Loucy (cell line): ENCODE results near the gene ZNF674.
"Not testable (repeated sequence)": the region's sequence is repeated elsewhere in the genome, so short reads cannot be mapped to it uniquely, and the experiment has no call there.

ENCODE experiments used
- H2AFZ ChIP-seq: fragments of 200-600 bp; sonication (generic); 2 replicates; pipeline ENCODE4 v1.6.0; 2016; ENCODE audit warnings: antibody characterized with exemption, mild to moderate bottlenecking, low read length, moderate library complexity
- H3F3A ChIP-seq: fragments of 200-600 bp; 2 replicates; pipeline ENCODE4 v1.6.0; 2016; ENCODE audit warnings: antibody characterized with exemption, low read depth, mild to moderate bottlenecking
- H3K27me3 ChIP-seq: fragments of 200-600 bp; sonication (generic); 2 replicates; pipeline ENCODE4 v1.6.1; 2014; ENCODE audit warnings: low read length, mild to moderate bottlenecking; ENCODE audit not compliant: insufficient read depth, poor library complexity, severe bottlenecking
- H3K36me3 ChIP-seq: fragments of 200-600 bp; sonication (generic); 2 replicates; pipeline ENCODE4 v1.6.1; 2016; ENCODE audit warnings: low read length; ENCODE audit not compliant: insufficient read depth
- H3K4me1 ChIP-seq: fragments of 200-600 bp; sonication (generic); 2 replicates; pipeline ENCODE4 v1.5.1; 2014; ENCODE audit warnings: low read length, mild to moderate bottlenecking; ENCODE audit not compliant: insufficient read depth, poor library complexity, severe bottlenecking
- H3K4me2 ChIP-seq: fragments of 200-600 bp; sonication (generic); 2 replicates; pipeline ENCODE4 v1.6.0; 2014; ENCODE audit warnings: antibody characterized with exemption, low read length, low read depth, mild to moderate bottlenecking; ENCODE audit not compliant: poor library complexity, severe bottlenecking
- H3K4me3 ChIP-seq: fragments of 200-600 bp; sonication (generic); 2 replicates; pipeline ENCODE4 v1.5.1; 2014; ENCODE audit warnings: low read length, mild to moderate bottlenecking, mixed read lengths; ENCODE audit not compliant: poor library complexity, severe bottlenecking
- H3K79me2 ChIP-seq: fragments of 200-600 bp; sonication (generic); 2 replicates; pipeline ENCODE4 v1.6.1; 2014; ENCODE audit warnings: low read length; ENCODE audit not compliant: insufficient read depth
- H3K9ac ChIP-seq: fragments of 200-600 bp; sonication (generic); 2 replicates; pipeline ENCODE4 v1.6.0; 2014; ENCODE audit warnings: mild to moderate bottlenecking, low read depth, low read length, moderate library complexity; ENCODE audit not compliant: poor library complexity, severe bottlenecking
- H3K9me2 ChIP-seq: fragments of 200-600 bp; sonication (generic); replicated peaks from 2 replicates; pipeline ENCODE4 v1.6.1; 2016; ENCODE audit warnings: low read depth, low read length, mixed read lengths
- H3K9me3 ChIP-seq: fragments of 200-600 bp; sonication (generic); 2 replicates; pipeline ENCODE4 v1.6.1; 2014; ENCODE audit warnings: mild to moderate bottlenecking, antibody characterized with exemption, low read length, low read depth; ENCODE audit not compliant: insufficient read depth
- H4K20me1 ChIP-seq: fragments of 200-600 bp; sonication (generic); 2 replicates; pipeline ENCODE4 v1.6.0; 2014; ENCODE audit warnings: antibody characterized with exemption, low read length, mild to moderate bottlenecking; ENCODE audit not compliant: insufficient read depth, poor library complexity, severe bottlenecking
- EZH2phosphoT487 ChIP-seq: fragments of 200-600 bp; IDR thresholded peaks from 2 replicates; pipeline ENCODE4 v1.6.1; 2018; ENCODE audit warnings: antibody characterized with exemption, mild to moderate bottlenecking, moderate library complexity, borderline replicate concordance
- TF ChIP-seq, protein P1 (sequence below): fragments of 200-600 bp; sonication (generic); conservative IDR thresholded peaks from 2 replicates; pipeline ENCODE4 v1.5.1; 2014; ENCODE audit warnings: mild to moderate bottlenecking, antibody characterized with exemption, low read length

Gene ZNF674

DNA sequence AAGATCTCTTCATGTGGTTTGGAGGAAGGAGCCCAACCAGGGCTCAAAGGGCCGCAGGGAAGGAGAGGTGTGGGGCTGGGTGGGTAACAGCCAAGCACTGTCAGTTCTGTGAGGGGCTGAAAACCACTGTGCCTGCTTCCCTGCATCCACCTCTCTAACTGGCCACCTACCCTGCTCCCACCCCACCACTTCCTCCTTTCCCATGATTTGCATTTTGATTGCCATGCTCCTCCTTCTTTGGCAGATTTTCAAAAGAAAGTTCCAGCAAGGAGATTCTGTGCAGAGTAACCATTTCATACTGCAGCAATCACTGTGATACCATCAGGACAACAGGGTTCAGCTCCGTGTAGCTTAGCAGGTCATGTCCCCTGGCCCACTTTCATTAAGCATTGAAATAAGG lies 1.8 kb downstream of the ZNF674 start:
- Histone ChIP-seq H3K4me3 (no peak overlapping the region), H3K9me3 (no peaks in the 10 kb centered on the region), H3K27me3 (no peaks in the 10 kb centered on the region), H3K4me1 (peaks cover 20% of the 10 kb centered on the region), H3F3A (no peaks in the 10 kb centered on the region), H3K36me3 (no peaks in the 10 kb centered on the region), H4K20me1 (peaks cover 14% of the 10 kb centered on the region), H3K9ac (no peak overlapping the region), H3K4me2 (peak overlapping the region; percentile 78), H2AFZ (no peak overlapping the region), H3K79me2 (peaks cover 43% of the 10 kb centered on the region), H3K9me2 (no peaks in the 10 kb centered on the region)
- no peak for TF ChIP-seq EZH2phosphoT487
- TF ChIP-seq, protein P1, sequence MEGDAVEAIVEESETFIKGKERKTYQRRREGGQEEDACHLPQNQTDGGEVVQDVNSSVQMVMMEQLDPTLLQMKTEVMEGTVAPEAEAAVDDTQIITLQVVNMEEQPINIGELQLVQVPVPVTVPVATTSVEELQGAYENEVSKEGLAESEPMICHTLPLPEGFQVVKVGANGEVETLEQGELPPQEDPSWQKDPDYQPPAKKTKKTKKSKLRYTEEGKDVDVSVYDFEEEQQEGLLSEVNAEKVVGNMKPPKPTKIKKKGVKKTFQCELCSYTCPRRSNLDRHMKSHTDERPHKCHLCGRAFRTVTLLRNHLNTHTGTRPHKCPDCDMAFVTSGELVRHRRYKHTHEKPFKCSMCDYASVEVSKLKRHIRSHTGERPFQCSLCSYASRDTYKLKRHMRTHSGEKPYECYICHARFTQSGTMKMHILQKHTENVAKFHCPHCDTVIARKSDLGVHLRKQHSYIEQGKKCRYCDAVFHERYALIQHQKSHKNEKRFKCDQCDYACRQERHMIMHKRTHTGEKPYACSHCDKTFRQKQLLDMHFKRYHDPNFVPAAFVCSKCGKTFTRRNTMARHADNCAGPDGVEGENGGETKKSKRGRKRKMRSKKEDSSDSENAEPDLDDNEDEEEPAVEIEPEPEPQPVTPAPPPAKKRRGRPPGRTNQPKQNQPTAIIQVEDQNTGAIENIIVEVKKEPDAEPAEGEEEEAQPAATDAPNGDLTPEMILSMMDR, result no peak

DNA sequence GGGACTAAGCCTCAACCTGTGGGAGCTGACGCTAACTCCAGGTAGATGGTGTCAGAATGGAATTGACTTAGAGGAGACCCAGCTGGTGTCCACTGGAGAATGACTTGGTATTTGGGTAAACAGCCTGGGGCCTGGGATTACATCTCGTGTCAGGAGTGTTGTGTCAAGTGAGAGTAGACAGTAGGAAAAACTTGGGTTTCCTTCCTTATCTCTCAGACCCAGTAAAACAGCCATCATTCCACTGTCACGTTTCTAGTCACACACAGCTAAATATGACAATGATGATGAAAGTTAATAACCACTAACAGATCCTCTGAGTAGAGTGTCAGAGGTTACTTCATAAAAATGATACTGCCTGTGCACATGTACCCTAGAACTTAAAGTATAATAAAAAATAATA lies 13.8 kb downstream of the ZNF674 start:
- Histone ChIP-seq H3K27me3 (no peaks in the 10 kb centered on the region), H3K4me3 (no peak overlapping the region), H2AFZ (no peak overlapping the region), H3F3A (no peaks in the 10 kb centered on the region), H4K20me1 (no peaks in the 10 kb centered on the region), H3K4me2 (no peak overlapping the region), H3K36me3 (no peaks in the 10 kb centered on the region), H3K9ac (no peak overlapping the region), H3K4me1 (no peaks in the 10 kb centered on the region), H3K79me2 (no peaks in the 10 kb centered on the region), H3K9me2 (no peaks in the 10 kb centered on the region), H3K9me3 (no peaks in the 10 kb centered on the region)
- TF ChIP-seq EZH2phosphoT487, result no peak
- TF ChIP-seq, protein P1, result no peak

DNA sequence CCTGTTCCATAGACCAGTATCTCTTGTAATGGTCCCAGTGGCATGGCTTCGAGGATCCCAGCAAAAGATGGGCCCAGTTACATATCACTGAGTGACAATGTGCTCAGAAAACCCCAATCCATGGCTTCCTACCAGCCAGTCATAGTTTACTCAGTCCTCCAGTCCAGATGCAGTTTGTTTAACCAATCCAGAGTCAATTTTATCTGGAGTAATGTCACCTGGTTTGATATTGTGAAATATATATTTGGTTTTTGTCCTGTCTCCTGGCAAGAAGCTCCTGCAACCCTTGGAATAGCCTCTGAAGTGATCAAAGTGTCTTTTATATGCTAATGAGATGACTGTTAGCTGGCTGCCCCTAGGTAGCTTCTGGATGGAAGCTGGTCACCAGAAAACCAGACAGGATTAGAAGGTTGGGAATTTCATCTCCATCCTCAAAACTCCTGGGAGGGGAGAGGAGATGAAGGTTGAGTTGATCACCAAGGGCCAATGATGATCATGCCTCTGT lies 14.8 kb downstream of the ZNF674 start:
- not testable (repeated sequence) for H3K79me2 ChIP-seq, H2AFZ ChIP-seq, H3F3A ChIP-seq, H3K4me3 ChIP-seq, H3K4me2 ChIP-seq, H3K27me3 ChIP-seq, H3K9me2 ChIP-seq, H3K4me1 ChIP-seq, H3K9me3 ChIP-seq, H4K20me1 ChIP-seq, H3K9ac ChIP-seq, H3K36me3 ChIP-seq

DNA sequence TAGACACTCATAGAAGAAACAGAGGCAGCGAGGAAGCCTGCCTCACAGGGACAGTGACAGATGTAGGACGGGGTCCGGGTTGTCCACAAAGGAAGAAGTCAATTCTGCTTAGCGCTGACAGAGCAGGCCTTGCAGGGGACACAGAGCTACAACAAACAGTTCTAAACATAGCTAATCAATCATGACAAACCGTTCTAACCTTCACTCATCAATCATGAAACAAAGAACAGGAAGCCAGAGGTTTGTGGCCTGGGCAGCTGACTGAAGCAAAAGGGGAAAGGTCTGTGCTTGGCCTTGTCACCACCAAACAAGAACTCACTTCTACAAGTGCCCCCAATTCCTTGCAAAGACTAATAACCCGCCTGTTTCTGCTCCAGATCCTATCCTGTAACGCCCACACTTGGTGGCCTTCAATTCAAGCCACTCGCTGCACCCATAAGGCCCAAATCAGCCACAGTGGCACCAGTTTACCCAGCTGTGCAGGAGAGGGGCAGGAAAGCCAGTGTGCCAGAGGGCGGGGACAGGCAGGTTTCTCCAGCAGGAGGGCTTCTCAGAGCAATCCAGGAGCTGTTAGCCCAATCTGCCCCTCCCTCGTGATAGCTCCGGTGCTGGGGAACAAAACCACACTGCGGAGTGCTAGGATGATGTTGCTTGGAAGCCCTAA lies 15.3 kb downstream of the ZNF674 start:
- H3K4me1 ChIP-seq, H4K20me1 ChIP-seq: not testable (repeated sequence)

DNA sequence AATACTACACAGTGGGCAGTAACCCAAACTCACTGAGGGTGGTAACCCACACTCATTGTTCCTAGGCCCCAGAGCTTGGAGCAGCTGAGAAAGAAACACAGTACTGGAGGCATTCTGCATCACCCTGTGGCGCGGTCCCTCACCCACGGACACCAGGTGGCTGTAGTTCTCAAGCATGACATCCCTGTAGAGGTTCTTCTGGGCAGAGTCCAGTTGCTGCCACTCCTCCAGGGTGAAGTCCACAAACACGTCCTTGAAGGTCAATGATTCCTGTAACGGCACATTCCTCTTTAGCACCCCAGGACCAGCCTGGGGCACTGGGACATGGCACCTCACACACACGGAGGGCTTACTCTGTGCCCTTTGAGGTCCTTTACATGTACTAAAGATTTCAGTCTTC lies 16.6 kb downstream of the ZNF674 start:
- not testable (repeated sequence) for H3K9me3 ChIP-seq, H2AFZ ChIP-seq

More for the DNA sequence above, 15.3 kb downstream of the ZNF674 start:
- H2AFZ ChIP-seq, H3K9ac ChIP-seq, H3K4me3 ChIP-seq, H3K4me2 ChIP-seq, H3K36me3 ChIP-seq, H3K27me3 ChIP-seq, H3K79me2 ChIP-seq, H3F3A ChIP-seq, H3K9me2 ChIP-seq, H3K9me3 ChIP-seq: not testable (repeated sequence)

More for the DNA sequence above, 16.6 kb downstream of the ZNF674 start:
- H3K4me1 ChIP-seq, H4K20me1 ChIP-seq, H3K27me3 ChIP-seq, H3F3A ChIP-seq, H3K36me3 ChIP-seq, H3K4me2 ChIP-seq, H3K9me2 ChIP-seq, H3K79me2 ChIP-seq, H3K9ac ChIP-seq, H3K4me3 ChIP-seq: not testable (repeated sequence)
